SK-N-SH (cell line): ENCODE results near the gene C2CD3. TPM values are rescaled to one million over a fixed set of nuclear protein-coding genes. Genes with fewer than 3 reads are reported as not detected.

Source experiments
- CTCF ChIA-PET: fragments of 300-600, 350-600 bp; formaldehyde crosslinking; extraction: SDS; loops from one replicate; lab custom pipeline; 2021; lab: Yijun Ruan, JAX
- POLR2A ChIA-PET: fragments of 350-600 bp; sonication (Branson Sonifier 250); formaldehyde crosslinking; extraction: SDS; loops from one replicate; lab custom pipeline; 2020; ENCODE audit warnings: antibody characterized with exemption, inconsistent platforms; lab: Yijun Ruan, JAX
- DNase-seq: peaks from one replicate; pipeline ENCODE4 v3.0.0; 2012
- H2AFZ ChIP-seq: fragments of 200-600 bp; sonication (generic); 2 replicates; pipeline ENCODE4 v1.8.1; 2016; ENCODE audit warnings: antibody characterized with exemption, mild to moderate bottlenecking, low read depth
- H3F3A ChIP-seq: fragments of 200-600 bp; sonication (generic); replicated peaks from 2 replicates; pipeline ENCODE3; 2016; ENCODE audit warnings: antibody characterized with exemption, mild to moderate bottlenecking; ENCODE audit not compliant: insufficient read depth
- H3K27ac ChIP-seq, 2 experiments: fragments of 200-500 bp in 1 of 2; fragments of 200-600 bp in 1 of 2; sonication (Bioruptor generic) in 1 of 2; sonication (generic), shearing (Covaris generic) in 1 of 2; 2 replicates each; pipeline versions ENCODE4 v1.5.1 to v1.6.1; 2014 to 2016; ENCODE audit warnings: low read depth in 2 of 2, inconsistent platforms in 1 of 2, low read length in 1 of 2, mild to moderate bottlenecking in 1 of 2, mixed read lengths in 1 of 2
- H3K27me3 ChIP-seq: fragments of 200-600 bp; sonication (generic), shearing (Covaris generic); 2 replicates; pipeline ENCODE4 v1.6.1; 2016; ENCODE audit warnings: mixed run types; ENCODE audit not compliant: insufficient read depth
- H3K36me3 ChIP-seq, 2 experiments: fragments of 200-500 bp in 1 of 2; fragments of 200-600 bp in 1 of 2; sonication (Bioruptor generic) in 1 of 2; sonication (generic) in 1 of 2; replicated peaks in 1 of 2; 2 replicates each; pipeline versions ENCODE3 to v1.5.1; 2014 to 2016; ENCODE audit warnings: low read length in 1 of 2, mild to moderate bottlenecking in 1 of 2; ENCODE audit not compliant: insufficient read depth in 2 of 2, control insufficient read depth in 1 of 2
- H3K4me1 ChIP-seq, 2 experiments: fragments of 200-500 bp in 1 of 2; fragments of 200-600 bp in 1 of 2; sonication (Bioruptor generic) in 1 of 2; sonication (generic), shearing (Covaris generic) in 1 of 2; 2 replicates each; pipeline versions ENCODE4 v1.5.1 to v1.6.1; 2014 to 2016; ENCODE audit warnings: low read depth in 1 of 2, low read length in 1 of 2, mixed run types in 1 of 2; ENCODE audit not compliant: insufficient read depth in 2 of 2, control insufficient read depth in 1 of 2
- H3K4me2 ChIP-seq: fragments of 200-600 bp; sonication (generic), shearing (Covaris generic); 2 replicates; pipeline ENCODE4 v1.6.1; 2017; ENCODE audit warnings: mixed run types
- H3K4me3 ChIP-seq, 2 experiments: fragments of 200-500 bp in 1 of 2; fragments of 200-600 bp in 1 of 2; sonication (Bioruptor generic) in 1 of 2; sonication (generic), shearing (Covaris generic) in 1 of 2; 2 replicates each; pipeline versions ENCODE4 v1.5.1 to v1.8.1; 2014 to 2016; ENCODE audit warnings: low read depth in 2 of 2, inconsistent platforms in 1 of 2, low read length in 1 of 2, mild to moderate bottlenecking in 1 of 2, mixed read lengths in 1 of 2, moderate library complexity in 1 of 2
- H3K79me2 ChIP-seq: fragments of 200-600 bp; sonication (generic); 2 replicates; pipeline ENCODE4 v1.8.1; 2017; ENCODE audit warnings: mild to moderate bottlenecking; ENCODE audit not compliant: insufficient read depth
- H3K9ac ChIP-seq: fragments of 200-600 bp; sonication (generic); 2 replicates; pipeline ENCODE4 v1.6.1; 2017; ENCODE audit warnings: mixed run types
- H3K9me2 ChIP-seq: fragments of 200-600 bp; sonication (generic); 2 replicates; pipeline ENCODE4 v1.6.1; 2017; ENCODE audit warnings: mixed run types
- H3K9me3 ChIP-seq: fragments of 200-600 bp; sonication (generic); 2 replicates; pipeline ENCODE4 v1.6.1; 2017; ENCODE audit warnings: mixed run types, mild to moderate bottlenecking, moderate library complexity
- H4K20me1 ChIP-seq: fragments of 200-600 bp; sonication (generic); 2 replicates; pipeline ENCODE4 v1.6.1; 2017; ENCODE audit warnings: mild to moderate bottlenecking, mixed run types; ENCODE audit not compliant: insufficient read depth
- CHD2 ChIP-seq: fragments of 150-350 bp; IDR thresholded peaks from 2 replicates; pipeline ENCODE4 v1.6.1; 2018; ENCODE audit warnings: low read length; ENCODE audit not compliant: partially characterized antibody
- ELF1 ChIP-seq: IDR thresholded peaks from 2 replicates; pipeline ENCODE4 v1.4.0; 2012
- EZH2phosphoT487 ChIP-seq: fragments of 200-600 bp; sonication (generic); IDR thresholded peaks from 2 replicates; pipeline ENCODE4 v1.6.1; 2017; ENCODE audit warnings: low read depth, mixed run types, mild to moderate bottlenecking, antibody characterized with exemption, moderate library complexity, borderline replicate concordance
- FOXJ3 ChIP-seq: sonication (generic); formaldehyde crosslinking; IDR thresholded peaks from 2 replicates; pipeline ENCODE4 v1.5.1; 2020; ENCODE audit warnings: mild to moderate bottlenecking, missing genetic modification reagents
- FOXM1 ChIP-seq: IDR thresholded peaks from 2 replicates; pipeline ENCODE4 v1.4.0; 2012; ENCODE audit warnings: low read depth, mild to moderate bottlenecking
- MEF2A ChIP-seq: IDR thresholded peaks from 2 replicates; pipeline ENCODE4 v1.4.0; 2012; ENCODE audit warnings: low read depth, borderline replicate concordance
- NFIC ChIP-seq: IDR thresholded peaks from 2 replicates; pipeline ENCODE4 v1.4.0; 2012; ENCODE audit warnings: borderline replicate concordance
- NRF1 ChIP-seq: IDR thresholded peaks from 2 replicates; pipeline ENCODE4 v1.6.1; 2012; ENCODE audit warnings: low read depth, mild to moderate bottlenecking, low read length
- RAD21 ChIP-seq: IDR thresholded peaks from 2 replicates; pipeline ENCODE4 v1.6.1; 2012; ENCODE audit warnings: mild to moderate bottlenecking, low read length
- RFX5 ChIP-seq: IDR thresholded peaks from 2 replicates; pipeline ENCODE4 v1.6.1; 2012; ENCODE audit warnings: mild to moderate bottlenecking, improper control_type of control experiment, low read length
- SMC3 ChIP-seq: IDR thresholded peaks from 2 replicates; pipeline ENCODE4 v1.6.1; 2012; ENCODE audit warnings: low read depth, low read length, improper control_type of control experiment
- TAF1 ChIP-seq: IDR thresholded peaks from 2 replicates; pipeline ENCODE4 v1.6.1; 2012; ENCODE audit warnings: low read depth, mild to moderate bottlenecking, low read length, moderate library complexity, borderline replicate concordance
- TCF12 ChIP-seq: IDR thresholded peaks from 2 replicates; pipeline ENCODE4 v1.4.0; 2012
- TEAD4 ChIP-seq: IDR thresholded peaks from 2 replicates; pipeline ENCODE4 v1.4.0; 2012; ENCODE audit warnings: mild to moderate bottlenecking, borderline replicate concordance; ENCODE audit not compliant: insufficient read depth
- YY1 ChIP-seq: IDR thresholded peaks from 2 replicates; pipeline ENCODE4 v1.4.0; 2012; ENCODE audit warnings: low read depth, mild to moderate bottlenecking
- WGBS: methylation state at CpG from one replicate; pipeline ENCODE4 v1.1.6; 2017; ENCODE audit warnings: low lambda C conversion rate; 5-methylcytosine and 5-hydroxymethylcytosine counted together
- polyA plus RNA-seq, 3 experiments: library from polyadenylated mRNA; depleted of rRNA; stranded (reverse); fragments of >200 nt; gene quantifications; 2 replicates each; pipeline ENCODE4 v1.2.3, GENCODE V29; 2012
- TF ChIP-seq, protein P1 (sequence below): fragments of 150-350 bp; IDR thresholded peaks from 2 replicates; pipeline ENCODE4 v1.6.1; 2016; ENCODE audit warnings: mild to moderate bottlenecking, low read depth, low read length
- TF ChIP-seq, protein P2 (sequence below): fragments of 150-350 bp; IDR thresholded peaks from 2 replicates; pipeline ENCODE4 v1.6.1; 2017; ENCODE audit warnings: antibody characterized with exemption, low read length, low read depth, borderline replicate concordance
- TF ChIP-seq, protein P3 (sequence below): IDR thresholded peaks from 2 replicates; pipeline ENCODE4; 2012
- TF ChIP-seq, protein P4 (sequence below): fragments of 200-600 bp; sonication (generic); IDR thresholded peaks from 2 replicates; pipeline ENCODE4 v1.6.1; 2017; ENCODE audit warnings: antibody characterized with exemption, mild to moderate bottlenecking, moderate library complexity

The C2CD3 gene
- polyA plus RNA-seq, 1 of the 3 experiments (the other 2 are of a cell fraction): 7.0 TPM

DNA sequence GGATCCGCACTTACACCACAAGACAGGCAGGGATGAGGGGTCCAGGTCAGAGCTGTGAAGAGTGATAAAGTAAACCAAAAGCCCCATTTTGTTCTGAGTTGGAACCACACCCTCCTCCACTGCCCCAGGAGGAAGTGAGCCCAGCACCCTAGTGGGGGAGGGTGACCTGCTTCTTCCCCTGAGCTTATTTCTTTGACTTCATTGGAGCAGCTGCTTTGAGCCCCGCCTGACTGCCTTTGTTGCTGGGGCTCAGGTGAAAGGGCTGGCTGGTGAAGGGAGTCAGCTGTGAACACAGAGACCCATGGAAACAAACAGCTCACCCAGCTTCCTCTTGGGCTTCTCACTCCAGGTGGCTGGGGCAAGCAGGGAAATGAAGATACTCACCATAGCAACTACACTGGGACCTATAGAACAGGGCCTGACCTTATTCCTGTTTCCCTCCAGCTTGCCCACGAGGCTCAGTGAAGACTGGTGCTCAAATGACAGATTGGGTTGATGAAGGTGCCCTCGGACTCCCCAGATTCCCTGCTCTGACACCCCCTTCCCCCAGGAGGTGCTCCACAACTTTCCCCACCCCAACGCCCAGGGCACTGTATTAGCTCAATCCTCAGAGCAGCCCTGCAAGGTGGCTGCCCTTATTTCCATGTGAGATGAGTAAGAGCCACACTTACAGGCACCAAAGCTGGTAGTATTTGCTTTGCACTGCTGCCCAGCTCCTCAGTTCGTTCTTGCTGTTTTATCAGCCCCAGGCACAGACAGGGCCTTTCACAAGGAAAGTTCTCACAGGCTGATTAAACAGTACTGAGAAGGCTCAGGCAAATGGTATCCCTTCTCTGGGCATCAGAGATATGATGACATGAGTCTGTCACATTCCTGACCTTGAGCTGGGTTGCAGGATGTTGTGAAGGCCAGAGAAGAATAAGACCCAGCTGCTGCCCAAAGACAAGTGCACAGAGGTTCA lies 190.5 kb downstream of the C2CD3 start:
- ChIA-PET CTCF (interaction anchor here (0.9 to 4.6 kb wide), 3 partner anchors 12 to 469 kb away, joined by 3 to 21 read pairs (median 4); no protein-coding TSS in a partner anchor), POLR2A (interaction anchor here (3.1 kb wide), 1 partner anchor 9 kb away, joined by 15 read pairs; no protein-coding TSS in a partner anchor)
- H3K79me2 ChIP-seq: peaks cover 8% of the 10 kb centered on the region; the same call in 1 of the 2 replicates
- H3K27me3 ChIP-seq: no peaks in the 10 kb centered on the region
- H3K4me3 ChIP-seq: no peak overlapping the region
- H3K9me3 ChIP-seq: no peaks in the 10 kb centered on the region
- 93% methylated on average over 5 of the region's 6 CpGs for WGBS
- H3K4me2 ChIP-seq: no peak overlapping the region
- no peak overlapping the region for H3K27ac ChIP-seq
- peaks cover 2% of the 10 kb centered on the region for H3F3A ChIP-seq
- peaks cover 4 to 36% of the 10 kb centered on the region in 2 experiments for H3K36me3 ChIP-seq
- peaks cover 7 to 22% of the 10 kb centered on the region in 2 experiments; a peak in 2 of 4 replicates for H3K4me1 ChIP-seq
- no peak for TF ChIP-seq TCF12
- TF ChIP-seq, protein P1, sequence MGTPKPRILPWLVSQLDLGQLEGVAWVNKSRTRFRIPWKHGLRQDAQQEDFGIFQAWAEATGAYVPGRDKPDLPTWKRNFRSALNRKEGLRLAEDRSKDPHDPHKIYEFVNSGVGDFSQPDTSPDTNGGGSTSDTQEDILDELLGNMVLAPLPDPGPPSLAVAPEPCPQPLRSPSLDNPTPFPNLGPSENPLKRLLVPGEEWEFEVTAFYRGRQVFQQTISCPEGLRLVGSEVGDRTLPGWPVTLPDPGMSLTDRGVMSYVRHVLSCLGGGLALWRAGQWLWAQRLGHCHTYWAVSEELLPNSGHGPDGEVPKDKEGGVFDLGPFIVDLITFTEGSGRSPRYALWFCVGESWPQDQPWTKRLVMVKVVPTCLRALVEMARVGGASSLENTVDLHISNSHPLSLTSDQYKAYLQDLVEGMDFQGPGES: no peak
- no peak for TF ChIP-seq ELF1
- TF ChIP-seq FOXM1: no peak
- TF ChIP-seq RAD21: no peak
- TF ChIP-seq, protein P2, sequence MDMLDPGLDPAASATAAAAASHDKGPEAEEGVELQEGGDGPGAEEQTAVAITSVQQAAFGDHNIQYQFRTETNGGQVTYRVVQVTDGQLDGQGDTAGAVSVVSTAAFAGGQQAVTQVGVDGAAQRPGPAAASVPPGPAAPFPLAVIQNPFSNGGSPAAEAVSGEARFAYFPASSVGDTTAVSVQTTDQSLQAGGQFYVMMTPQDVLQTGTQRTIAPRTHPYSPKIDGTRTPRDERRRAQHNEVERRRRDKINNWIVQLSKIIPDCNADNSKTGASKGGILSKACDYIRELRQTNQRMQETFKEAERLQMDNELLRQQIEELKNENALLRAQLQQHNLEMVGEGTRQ: no peak
- no peak for TF ChIP-seq EZH2phosphoT487
- no peak for TF ChIP-seq SMC3
- no peak for TF ChIP-seq YY1
- TF ChIP-seq TEAD4: no peak
- TF ChIP-seq, all 33 proteins: peak for 0
- H2AFZ ChIP-seq: no peak overlapping the region
- H4K20me1 ChIP-seq: no peaks in the 10 kb centered on the region
- no peak overlapping the region for H3K9ac ChIP-seq
- no peak for DNase-seq
- no peaks in the 10 kb centered on the region for H3K9me2 ChIP-seq

DNA sequence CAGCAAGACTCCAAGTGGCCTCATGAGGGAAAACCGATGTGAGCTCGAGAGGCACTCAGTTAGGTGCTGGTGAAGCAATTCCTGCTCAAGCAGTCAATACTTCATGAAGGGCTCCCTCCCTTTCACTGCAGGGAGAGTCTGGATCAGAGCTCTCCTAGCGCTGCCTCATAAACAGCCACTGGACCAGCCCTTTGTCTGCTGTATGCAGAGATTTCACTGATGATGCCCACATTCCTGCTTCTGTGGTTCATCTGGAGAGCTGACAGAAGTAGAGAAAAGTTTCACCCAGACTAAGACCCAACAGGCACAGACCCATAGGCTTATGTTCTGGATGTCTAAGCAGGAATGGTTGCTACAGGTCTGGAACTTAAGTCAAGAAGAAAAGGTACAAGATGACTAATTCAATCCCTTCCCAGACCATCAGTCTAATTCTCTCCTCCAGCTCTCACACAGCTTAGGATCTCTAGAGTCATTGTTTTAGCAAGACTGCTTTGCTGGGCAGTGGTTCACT lies 192.2 kb downstream of the C2CD3 start:
- no peak for DNase-seq

More for the DNA sequence above, 192.2 kb downstream of the C2CD3 start:
- Histone ChIP-seq H3K4me3 (no peak overlapping the region), H3K9me2 (no peaks in the 10 kb centered on the region), H4K20me1 (no peaks in the 10 kb centered on the region), H3F3A (peaks cover 2% of the 10 kb centered on the region), H3K36me3 (peaks cover 4 to 42% of the 10 kb centered on the region in 2 experiments), H2AFZ (no peak overlapping the region), H3K4me1 (peaks cover 4 to 17% of the 10 kb centered on the region in 2 experiments; a peak in 2 of 4 replicates), H3K27me3 (no peaks in the 10 kb centered on the region), H3K79me2 (peaks cover 8% of the 10 kb centered on the region; the same call in 1 of the 2 replicates), H3K27ac (no peak overlapping the region), H3K9me3 (no peaks in the 10 kb centered on the region), H3K9ac (no peak overlapping the region), H3K4me2 (no peak overlapping the region)
- CTCF ChIA-PET: interaction anchor here (0.8 to 1.5 kb wide), 3 partner anchors 10 to 46 kb away, joined by 3 to 6 read pairs (median 3); no protein-coding TSS in a partner anchor
- POLR2A ChIA-PET: no interaction called here
- TF ChIP-seq, protein P2: no peak
- no peak for TF ChIP-seq CHD2
- no peak for TF ChIP-seq EZH2phosphoT487
- TF ChIP-seq NFIC: no peak
- TF ChIP-seq, protein P3, sequence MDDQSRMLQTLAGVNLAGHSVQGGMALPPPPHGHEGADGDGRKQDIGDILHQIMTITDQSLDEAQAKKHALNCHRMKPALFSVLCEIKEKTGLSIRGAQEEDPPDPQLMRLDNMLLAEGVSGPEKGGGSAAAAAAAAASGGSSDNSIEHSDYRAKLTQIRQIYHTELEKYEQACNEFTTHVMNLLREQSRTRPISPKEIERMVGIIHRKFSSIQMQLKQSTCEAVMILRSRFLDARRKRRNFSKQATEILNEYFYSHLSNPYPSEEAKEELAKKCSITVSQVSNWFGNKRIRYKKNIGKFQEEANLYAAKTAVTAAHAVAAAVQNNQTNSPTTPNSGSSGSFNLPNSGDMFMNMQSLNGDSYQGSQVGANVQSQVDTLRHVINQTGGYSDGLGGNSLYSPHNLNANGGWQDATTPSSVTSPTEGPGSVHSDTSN: no peak
- TF ChIP-seq MEF2A: no peak
- no peak for TF ChIP-seq NRF1
- TF ChIP-seq SMC3: no peak
- TF ChIP-seq TAF1: no peak
- TF ChIP-seq FOXJ3 (CRISPR knock-in tag): no peak
- TF ChIP-seq RFX5: no peak
- TF ChIP-seq, protein P4, sequence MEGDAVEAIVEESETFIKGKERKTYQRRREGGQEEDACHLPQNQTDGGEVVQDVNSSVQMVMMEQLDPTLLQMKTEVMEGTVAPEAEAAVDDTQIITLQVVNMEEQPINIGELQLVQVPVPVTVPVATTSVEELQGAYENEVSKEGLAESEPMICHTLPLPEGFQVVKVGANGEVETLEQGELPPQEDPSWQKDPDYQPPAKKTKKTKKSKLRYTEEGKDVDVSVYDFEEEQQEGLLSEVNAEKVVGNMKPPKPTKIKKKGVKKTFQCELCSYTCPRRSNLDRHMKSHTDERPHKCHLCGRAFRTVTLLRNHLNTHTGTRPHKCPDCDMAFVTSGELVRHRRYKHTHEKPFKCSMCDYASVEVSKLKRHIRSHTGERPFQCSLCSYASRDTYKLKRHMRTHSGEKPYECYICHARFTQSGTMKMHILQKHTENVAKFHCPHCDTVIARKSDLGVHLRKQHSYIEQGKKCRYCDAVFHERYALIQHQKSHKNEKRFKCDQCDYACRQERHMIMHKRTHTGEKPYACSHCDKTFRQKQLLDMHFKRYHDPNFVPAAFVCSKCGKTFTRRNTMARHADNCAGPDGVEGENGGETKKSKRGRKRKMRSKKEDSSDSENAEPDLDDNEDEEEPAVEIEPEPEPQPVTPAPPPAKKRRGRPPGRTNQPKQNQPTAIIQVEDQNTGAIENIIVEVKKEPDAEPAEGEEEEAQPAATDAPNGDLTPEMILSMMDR: no peak
- 92% methylated on average over 3 of the region's 3 CpGs for WGBS
